Measurements from ENCODE around the gene ASAP2. TPM values are rescaled to one million over a fixed set of nuclear protein-coding genes. Genes with fewer than 3 reads are reported as not detected.

Gene ASAP2
- total RNA-seq, 3 donors from 2014 or later: 50.4 to 84.1 (median 50.5) TPM

DNA sequence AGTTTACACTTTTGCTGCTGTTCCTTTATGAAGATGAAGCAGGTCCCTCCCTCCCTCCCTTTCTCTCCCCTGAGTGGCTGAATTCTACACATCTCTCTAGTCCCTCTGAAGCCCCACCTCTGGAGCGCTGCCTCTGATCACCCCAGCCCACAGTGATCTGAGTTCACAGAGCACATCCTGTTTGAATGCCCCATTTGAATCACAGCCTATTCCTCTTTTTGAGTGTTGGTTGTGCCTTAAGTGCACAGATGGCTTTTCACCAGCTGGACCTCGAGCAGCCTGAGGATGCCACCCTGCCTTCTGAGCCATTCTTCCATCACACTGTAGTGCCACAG, 129.6 kb downstream of the ASAP2 start:
- peaks cover 32% of the 10 kb centered on the region for H3K4me1 ChIP-seq (ENCODE audit: low read depth)
- peak; percentile 15 for ATAC-seq

DNA sequence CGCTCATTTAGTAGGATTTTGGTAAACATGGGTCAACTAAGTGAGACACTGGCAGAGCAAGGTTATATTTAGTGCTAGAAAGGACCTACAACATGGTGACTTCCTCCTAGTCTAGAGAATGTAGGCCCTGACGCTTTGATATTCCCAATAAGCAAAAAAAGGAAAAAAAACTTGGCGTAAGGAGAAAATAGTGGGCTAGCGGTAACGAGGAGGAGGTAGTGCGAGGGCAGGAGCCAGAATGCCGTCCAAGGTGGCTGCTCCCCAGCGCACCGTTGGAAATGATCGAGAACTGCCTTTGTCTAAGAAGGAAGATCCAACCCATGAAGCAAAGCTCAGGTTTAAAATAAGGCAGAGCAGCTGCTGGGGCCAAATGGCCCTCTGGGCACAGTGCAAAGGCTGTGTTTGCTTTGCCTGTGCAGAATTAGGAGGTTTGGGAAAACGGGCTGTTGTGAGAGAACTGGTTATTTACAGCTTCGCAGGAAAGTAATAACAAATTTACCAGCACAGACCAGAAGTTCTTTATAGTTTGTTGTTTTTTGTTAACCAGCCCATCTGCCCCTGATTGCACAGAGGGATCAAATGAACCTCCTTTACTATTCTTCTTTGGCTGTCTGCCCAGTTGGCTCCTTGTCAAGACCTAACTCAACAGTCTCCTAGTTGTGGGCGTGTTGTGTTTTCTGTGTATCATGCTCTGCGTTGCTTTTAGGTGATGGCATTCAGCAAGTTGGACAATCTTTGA, 130.1 kb downstream of the ASAP2 start:
- H3K4me3 ChIP-seq: no peak overlapping the region
- no peaks in the 10 kb centered on the region for H3K9me3 ChIP-seq
- DNase-seq: peak; percentile 63 to 94 (median 63)
- TF ChIP-seq, protein P1, sequence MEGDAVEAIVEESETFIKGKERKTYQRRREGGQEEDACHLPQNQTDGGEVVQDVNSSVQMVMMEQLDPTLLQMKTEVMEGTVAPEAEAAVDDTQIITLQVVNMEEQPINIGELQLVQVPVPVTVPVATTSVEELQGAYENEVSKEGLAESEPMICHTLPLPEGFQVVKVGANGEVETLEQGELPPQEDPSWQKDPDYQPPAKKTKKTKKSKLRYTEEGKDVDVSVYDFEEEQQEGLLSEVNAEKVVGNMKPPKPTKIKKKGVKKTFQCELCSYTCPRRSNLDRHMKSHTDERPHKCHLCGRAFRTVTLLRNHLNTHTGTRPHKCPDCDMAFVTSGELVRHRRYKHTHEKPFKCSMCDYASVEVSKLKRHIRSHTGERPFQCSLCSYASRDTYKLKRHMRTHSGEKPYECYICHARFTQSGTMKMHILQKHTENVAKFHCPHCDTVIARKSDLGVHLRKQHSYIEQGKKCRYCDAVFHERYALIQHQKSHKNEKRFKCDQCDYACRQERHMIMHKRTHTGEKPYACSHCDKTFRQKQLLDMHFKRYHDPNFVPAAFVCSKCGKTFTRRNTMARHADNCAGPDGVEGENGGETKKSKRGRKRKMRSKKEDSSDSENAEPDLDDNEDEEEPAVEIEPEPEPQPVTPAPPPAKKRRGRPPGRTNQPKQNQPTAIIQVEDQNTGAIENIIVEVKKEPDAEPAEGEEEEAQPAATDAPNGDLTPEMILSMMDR (IDR thresholded peaks at IDR 0.05): no peak
- intact Hi-C loops (cut with DNase I, micrococcal nuclease): loop anchor here (10.0 kb wide), 1 partner anchor 132 kb away; the partner anchor contains the start of gene ASAP2 (in 2 of the 2)
- H3K36me3 ChIP-seq (ENCODE audit: low read depth): no peaks in the 10 kb centered on the region
- peak; percentile 66 for ATAC-seq
- peaks cover 32% of the 10 kb centered on the region for H3K4me1 ChIP-seq (ENCODE audit: low read depth)

More for the DNA sequence above, 129.6 kb downstream of the ASAP2 start:
- TF ChIP-seq, protein P1 (IDR thresholded peaks at IDR 0.05): no peak
- Histone ChIP-seq H3K9me3 (no peaks in the 10 kb centered on the region), H3K36me3 (ENCODE audit: low read depth) (no peaks in the 10 kb centered on the region), H3K4me3 (no peak overlapping the region)
- DNase-seq: peak in 1 of 3 donors; percentile 32
- intact Hi-C loops (cut with DNase I, micrococcal nuclease): loop anchor here (10.0 kb wide), 1 partner anchor 131 kb away; the partner anchor contains the start of gene ASAP2 (in 2 of the 2)

DNA sequence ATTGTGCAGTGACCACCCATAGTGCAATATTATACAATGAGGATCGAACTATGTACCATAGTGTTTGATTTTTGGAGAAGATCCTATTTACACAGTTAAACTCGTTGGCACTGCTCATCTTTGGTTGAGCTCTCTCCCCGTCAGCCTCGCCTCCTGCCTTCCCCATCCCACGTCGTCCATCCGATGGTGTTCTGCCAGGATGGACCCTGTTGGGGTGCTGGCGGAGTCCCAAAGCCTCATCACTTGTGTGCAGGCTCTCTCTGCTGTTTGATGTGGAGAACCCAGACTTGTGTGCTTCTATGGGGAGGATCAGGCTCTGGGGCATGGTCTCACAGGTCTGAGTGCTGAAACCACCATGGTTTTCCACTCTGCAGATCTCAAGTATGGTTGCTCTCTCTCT, 131.3 kb downstream of the ASAP2 start:
- H3K4me3 ChIP-seq: no peak overlapping the region
- ATAC-seq (no peak), DNase-seq (no peak)
- peaks cover 32% of the 10 kb centered on the region for H3K4me1 ChIP-seq (ENCODE audit: low read depth)
- H3K9me3 ChIP-seq: no peaks in the 10 kb centered on the region
- H3K36me3 ChIP-seq (ENCODE audit: low read depth): no peaks in the 10 kb centered on the region
- intact Hi-C loops (cut with DNase I, micrococcal nuclease): loop anchor here (10.0 kb wide), 1 partner anchor 133 kb away; the partner anchor contains the start of gene ASAP2 (in 2 of the 2)
- TF ChIP-seq, protein P1 (IDR thresholded peaks at IDR 0.05): no peak

DNA sequence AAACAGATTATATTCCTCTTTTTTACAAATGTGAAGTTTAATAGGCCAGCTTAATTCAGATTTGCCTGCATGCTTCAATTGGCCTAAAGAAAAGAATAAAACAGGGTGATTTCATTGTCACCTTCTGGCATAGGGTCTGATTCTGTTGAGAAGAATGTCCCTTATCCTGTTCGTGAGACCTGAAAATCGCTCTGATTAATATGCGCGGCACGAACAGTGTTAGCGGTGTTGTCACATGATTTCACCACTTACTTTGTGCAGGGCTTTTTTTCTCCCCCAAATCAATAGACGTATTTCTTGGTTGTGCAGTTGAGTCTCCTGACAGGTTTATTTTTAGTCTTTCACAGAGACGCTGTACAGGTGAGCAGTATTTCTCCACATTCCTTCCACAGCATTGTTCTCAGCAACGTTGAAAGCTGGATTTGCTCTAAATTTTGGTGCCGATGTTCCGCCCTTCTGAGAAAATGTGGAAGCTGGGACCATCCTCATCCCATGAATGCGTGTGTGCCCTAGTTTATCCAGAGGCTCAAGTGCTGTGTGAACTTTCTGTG, 134.8 kb downstream of the ASAP2 start:
- no peak overlapping the region for H3K4me3 ChIP-seq
- H3K36me3 ChIP-seq (ENCODE audit: low read depth): no peaks in the 10 kb centered on the region
- intact Hi-C loops (cut with DNase I, micrococcal nuclease): no loop called here
- TF ChIP-seq, protein P1 (IDR thresholded peaks at IDR 0.05): no peak
- H3K9me3 ChIP-seq: no peaks in the 10 kb centered on the region
- ATAC-seq: no peak
- peaks cover 10% of the 10 kb centered on the region for H3K4me1 ChIP-seq (ENCODE audit: low read depth)
- DNase-seq: no peak

DNA sequence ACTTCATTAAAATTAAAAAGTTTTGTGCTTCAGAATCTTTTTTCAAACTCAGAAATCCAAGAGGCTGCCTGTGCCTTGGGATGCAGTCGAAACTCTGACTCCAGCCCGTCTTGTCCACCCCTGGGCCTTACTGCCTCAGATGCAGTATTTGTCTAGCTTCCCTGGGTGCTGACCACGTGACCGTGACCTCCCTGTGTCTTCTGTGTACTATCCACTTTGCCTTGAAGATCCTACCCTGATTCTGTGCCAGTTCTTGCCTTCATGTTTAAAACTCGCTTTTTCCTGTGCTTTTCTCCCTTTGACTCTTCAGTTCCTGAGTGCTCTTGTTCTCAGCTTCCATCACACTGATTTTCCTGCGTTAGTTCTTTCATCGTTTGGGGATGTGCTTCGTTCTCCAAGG, 136.0 kb downstream of the ASAP2 start:
- H3K4me3 ChIP-seq: no peak overlapping the region
- H3K36me3 ChIP-seq (ENCODE audit: low read depth): no peaks in the 10 kb centered on the region
- H3K9me3 ChIP-seq: no peaks in the 10 kb centered on the region
- DNase-seq (no peak), ATAC-seq (no peak)
- no peaks in the 10 kb centered on the region for H3K4me1 ChIP-seq (ENCODE audit: low read depth)
- intact Hi-C loops (cut with DNase I, micrococcal nuclease): no loop called here
- TF ChIP-seq, protein P1 (IDR thresholded peaks at IDR 0.05): no peak

Measured in mucosa of descending colon (tissue), 3 donors.